GM12878 (cell line): ENCODE data around the gene PIGQ. TPM values are rescaled to one million over a fixed set of nuclear protein-coding genes. Genes with fewer than 3 reads are reported as not detected.

Source experiments
- ATAC-seq: fragments of 200-7000 bp; cut with Tn5 transposase; 3 replicates; pipeline ENCODE4 v1.9.1; 2020; ENCODE audit warnings: mild to moderate bottlenecking, moderate library complexity
- BruUV-seq: library from RNA; stranded (reverse); fragments of 400-500 nt; replicated peaks from 2 replicates; lab custom pipeline; 2021; lab: Mats Ljungman, UMichigan
- CTCF ChIA-PET: fragments of 300-600 bp; sonication (Branson Sonifier 250); formaldehyde crosslinking; extraction: SDS; loops from one replicate; lab custom pipeline; 2021; ENCODE audit warnings: inconsistent platforms; lab: Yijun Ruan, JAX
- POLR2A ChIA-PET: fragments of 350-600 bp; formaldehyde crosslinking; extraction: SDS; loops from one replicate; lab custom pipeline; 2021; ENCODE audit warnings: inconsistent platforms; lab: Charles Lee
- RAD21 ChIA-PET: fragments of 300-600 bp; sonication (Branson Sonifier 250); formaldehyde crosslinking; loops from one replicate; lab custom pipeline; 2023; ENCODE audit warnings: antibody characterized with exemption; ENCODE audit not compliant: unreplicated experiment; lab: Charles Lee
- SMC1A ChIA-PET: fragments of 300-600 bp; sonication (Branson Sonifier 250); formaldehyde crosslinking; loops from one replicate; lab custom pipeline; 2023; ENCODE audit not compliant: unreplicated experiment, uncharacterized antibody; lab: Charles Lee
- DNase-seq: peaks from one replicate; pipeline ENCODE4 v3.0.0-alpha.2; 2011; ENCODE audit warnings: low read depth, low spot score
- FAIRE-seq: peaks from 3 replicates; lab custom pipeline; 2011; peaks lifted over from hg19 to GRCh38; lab: Jason Lieb, UNC
- H2AFZ ChIP-seq: 2 replicates; pipeline ENCODE4 v1.6.0; 2011; ENCODE audit warnings: low read depth, low read length, control low read depth; ENCODE audit not compliant: control insufficient read depth
- H3K27ac ChIP-seq: 2 replicates; pipeline ENCODE4 v1.5.1; 2011; ENCODE audit warnings: control low read depth; ENCODE audit not compliant: control insufficient read depth, insufficient read depth
- H3K27me3 ChIP-seq, 2 experiments: replicated peaks in 1 of 2; 2 replicates each; pipeline versions ENCODE4 v1.6.0 to v1.6.1; 2011; ENCODE audit warnings: low read length in 1 of 2; ENCODE audit not compliant: control insufficient read depth in 2 of 2, insufficient read depth in 2 of 2
- H3K36me3 ChIP-seq, 2 experiments: 2 replicates each; pipeline ENCODE4 v1.5.1; 2011; ENCODE audit warnings: low read length in 1 of 2; ENCODE audit not compliant: control insufficient read depth in 2 of 2, insufficient read depth in 2 of 2
- H3K4me1 ChIP-seq: 2 replicates; pipeline ENCODE4 v1.6.1; 2011; ENCODE audit warnings: mild to moderate bottlenecking, low read length, moderate library complexity, mixed read lengths; ENCODE audit not compliant: control insufficient read depth, insufficient read depth
- H3K4me2 ChIP-seq: 2 replicates; pipeline ENCODE4 v1.6.0; 2011; ENCODE audit warnings: control low read depth; ENCODE audit not compliant: control insufficient read depth, insufficient read depth
- H3K4me3 ChIP-seq: fragments of 200-600 bp; sonication (generic); 2 replicates; pipeline ENCODE4 v1.5.1; 2016
- H3K79me2 ChIP-seq: 2 replicates; pipeline ENCODE4 v1.6.0; 2011; ENCODE audit warnings: low read length; ENCODE audit not compliant: control insufficient read depth, insufficient read depth
- H3K9ac ChIP-seq: 2 replicates; pipeline ENCODE4 v1.8.0; 2011; ENCODE audit warnings: low read length, control low read depth, mixed read lengths; ENCODE audit not compliant: control insufficient read depth, insufficient read depth
- H3K9me3 ChIP-seq: replicated peaks from 3 replicates; pipeline ENCODE4 v1.5.1; 2011; ENCODE audit warnings: mild to moderate bottlenecking, low read length; ENCODE audit not compliant: control insufficient read depth, insufficient read depth
- H4K20me1 ChIP-seq: 2 replicates; pipeline ENCODE4 v1.6.0; 2011; ENCODE audit not compliant: control insufficient read depth, insufficient read depth
- CHD1 ChIP-seq: IDR thresholded peaks from 2 replicates; pipeline ENCODE4 v1.6.1; 2012; ENCODE audit warnings: low read depth, low read length, improper control_type of control experiment
- FOS ChIP-seq: IDR thresholded peaks from 3 replicates; pipeline ENCODE4 v1.6.1; 2011; ENCODE audit warnings: borderline replicate concordance; ENCODE audit not compliant: insufficient read length; ENCODE audit errors: extremely low read depth
- HDGF ChIP-seq: fragments of 450-650 bp; IDR thresholded peaks from 2 replicates; pipeline ENCODE4 v1.6.1; 2016; ENCODE audit warnings: antibody characterized with exemption
- YY1 ChIP-seq: IDR thresholded peaks from 2 replicates; pipeline ENCODE4 v1.6.1; 2011; ENCODE audit warnings: low read depth, mild to moderate bottlenecking, low read length
- ZZZ3 ChIP-seq: IDR thresholded peaks from 2 replicates; pipeline ENCODE4 v1.6.1; 2011; ENCODE audit warnings: low read depth; ENCODE audit not compliant: control insufficient read depth, insufficient read length
- WGBS: methylation state at CpG from one replicate; pipeline ENCODE4 v1.1.6; 2016; ENCODE audit warnings: low lambda C conversion rate; ENCODE audit not compliant: insufficient replicate concordance, insufficient coverage; ENCODE audit errors: missing lambda C conversion rate; 5-methylcytosine and 5-hydroxymethylcytosine counted together
- in situ Hi-C: fragments of 300-500 bp; cut with MboI; formaldehyde crosslinking; loops from 9 replicates; pipeline ENCODE4 v1.14.3; 2018; ENCODE audit warnings: mixed read lengths
- intact Hi-C: fragments of 100-400 bp; cut with micrococcal nuclease; formaldehyde crosslinking; loops from one replicate; pipeline ENCODE4 v1.14.2; 2022; ENCODE audit not compliant: unreplicated experiment
- polyA plus RNA-seq, 11 experiments: library from polyadenylated mRNA; depleted of rRNA in 4 of 11; unstranded in 6 of 11; stranded (reverse) in 5 of 11; fragments of >200 nt; fragmentation: Nextera tagmentation in 4 of 11; fragmentation: Illumina TruSeq in 1 of 11; extraction: Ambion mirVana in 4 of 11; extraction: Trizol in 1 of 11; gene quantifications; 1 replicate in 1 of 11; 2 replicates in 10 of 11; pipeline versions ENCODE4 v1.2.1 to v1.2.3, GENCODE V29; 2011 to 2016; ENCODE audit warnings: inconsistent platforms in 2 of 11, missing spikeins in 2 of 11, low read depth in 1 of 11
- total RNA-seq, 4 experiments: library from RNA; depleted of rRNA in 3 of 4; stranded (reverse); fragments of >200 nt in 3 of 4; fragmentation: Illumina TruSeq in 1 of 4; extraction: Trizol in 1 of 4; gene quantifications; 2 replicates each; pipeline versions ENCODE4 v1.2.1 to v1.2.3, GENCODE V29; 2013 to 2021
- TF ChIP-seq, protein P1 (sequence below): fragments of 450-650 bp; IDR thresholded peaks from 2 replicates; pipeline ENCODE4 v1.6.1; 2016; ENCODE audit warnings: mild to moderate bottlenecking, moderate library complexity, borderline replicate concordance
- TF ChIP-seq, protein P2 (sequence below): IDR thresholded peaks from 2 replicates; pipeline ENCODE4 v1.6.1; 2011; ENCODE audit warnings: low read depth, low read length, improper control_type of control experiment, borderline replicate concordance
- TF ChIP-seq, protein P3 (sequence below): fragments of 450-650 bp; IDR thresholded peaks from 2 replicates; pipeline ENCODE4 v1.6.1; 2017; ENCODE audit warnings: antibody characterized with exemption, mild to moderate bottlenecking, moderate library complexity

The PIGQ gene
- total and polyA plus RNA-seq, 10 of the 15 experiments (the other 5 are each of a cell fraction or from before 2014, with no cell fraction given), result 1.8 to 31.3 (median 17.5) TPM; not detected in 1

DNA sequence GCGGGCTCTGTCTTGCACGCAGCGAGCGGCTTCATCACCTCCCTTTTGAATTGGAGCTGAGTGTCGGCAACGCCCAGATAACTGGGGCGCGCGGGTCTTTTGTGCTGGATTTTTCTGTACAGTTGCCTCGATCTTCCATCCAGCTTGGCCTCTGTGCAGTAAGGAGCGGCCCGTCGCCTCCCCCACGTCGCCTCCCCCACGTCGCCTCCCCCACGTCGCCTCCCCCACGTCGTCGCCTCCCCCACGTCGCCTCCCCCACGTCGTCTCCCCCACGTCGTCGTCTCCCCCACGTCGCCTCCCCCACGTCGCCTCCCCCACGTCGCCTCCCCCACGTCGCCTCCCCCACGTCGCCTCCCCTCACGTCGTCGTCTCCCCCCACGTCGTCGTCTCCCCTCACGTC, 25.3 kb upstream of the PIGQ start (continued):
- TF ChIP-seq, protein P1, sequence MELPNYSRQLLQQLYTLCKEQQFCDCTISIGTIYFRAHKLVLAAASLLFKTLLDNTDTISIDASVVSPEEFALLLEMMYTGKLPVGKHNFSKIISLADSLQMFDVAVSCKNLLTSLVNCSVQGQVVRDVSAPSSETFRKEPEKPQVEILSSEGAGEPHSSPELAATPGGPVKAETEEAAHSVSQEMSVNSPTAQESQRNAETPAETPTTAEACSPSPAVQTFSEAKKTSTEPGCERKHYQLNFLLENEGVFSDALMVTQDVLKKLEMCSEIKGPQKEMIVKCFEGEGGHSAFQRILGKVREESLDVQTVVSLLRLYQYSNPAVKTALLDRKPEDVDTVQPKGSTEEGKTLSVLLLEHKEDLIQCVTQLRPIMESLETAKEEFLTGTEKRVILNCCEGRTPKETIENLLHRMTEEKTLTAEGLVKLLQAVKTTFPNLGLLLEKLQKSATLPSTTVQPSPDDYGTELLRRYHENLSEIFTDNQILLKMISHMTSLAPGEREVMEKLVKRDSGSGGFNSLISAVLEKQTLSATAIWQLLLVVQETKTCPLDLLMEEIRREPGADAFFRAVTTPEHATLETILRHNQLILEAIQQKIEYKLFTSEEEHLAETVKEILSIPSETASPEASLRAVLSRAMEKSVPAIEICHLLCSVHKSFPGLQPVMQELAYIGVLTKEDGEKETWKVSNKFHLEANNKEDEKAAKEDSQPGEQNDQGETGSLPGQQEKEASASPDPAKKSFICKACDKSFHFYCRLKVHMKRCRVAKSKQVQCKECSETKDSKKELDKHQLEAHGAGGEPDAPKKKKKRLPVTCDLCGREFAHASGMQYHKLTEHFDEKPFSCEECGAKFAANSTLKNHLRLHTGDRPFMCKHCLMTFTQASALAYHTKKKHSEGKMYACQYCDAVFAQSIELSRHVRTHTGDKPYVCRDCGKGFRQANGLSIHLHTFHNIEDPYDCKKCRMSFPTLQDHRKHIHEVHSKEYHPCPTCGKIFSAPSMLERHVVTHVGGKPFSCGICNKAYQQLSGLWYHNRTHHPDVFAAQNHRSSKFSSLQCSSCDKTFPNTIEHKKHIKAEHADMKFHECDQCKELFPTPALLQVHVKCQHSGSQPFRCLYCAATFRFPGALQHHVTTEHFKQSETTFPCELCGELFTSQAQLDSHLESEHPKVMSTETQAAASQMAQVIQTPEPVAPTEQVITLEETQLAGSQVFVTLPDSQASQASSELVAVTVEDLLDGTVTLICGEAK, result no peak
- no peak for TF ChIP-seq YY1
- TF ChIP-seq HDGF, result no peak
- TF ChIP-seq, protein P2, sequence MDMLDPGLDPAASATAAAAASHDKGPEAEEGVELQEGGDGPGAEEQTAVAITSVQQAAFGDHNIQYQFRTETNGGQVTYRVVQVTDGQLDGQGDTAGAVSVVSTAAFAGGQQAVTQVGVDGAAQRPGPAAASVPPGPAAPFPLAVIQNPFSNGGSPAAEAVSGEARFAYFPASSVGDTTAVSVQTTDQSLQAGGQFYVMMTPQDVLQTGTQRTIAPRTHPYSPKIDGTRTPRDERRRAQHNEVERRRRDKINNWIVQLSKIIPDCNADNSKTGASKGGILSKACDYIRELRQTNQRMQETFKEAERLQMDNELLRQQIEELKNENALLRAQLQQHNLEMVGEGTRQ, result no peak
- no peak for TF ChIP-seq ZZZ3

DNA sequence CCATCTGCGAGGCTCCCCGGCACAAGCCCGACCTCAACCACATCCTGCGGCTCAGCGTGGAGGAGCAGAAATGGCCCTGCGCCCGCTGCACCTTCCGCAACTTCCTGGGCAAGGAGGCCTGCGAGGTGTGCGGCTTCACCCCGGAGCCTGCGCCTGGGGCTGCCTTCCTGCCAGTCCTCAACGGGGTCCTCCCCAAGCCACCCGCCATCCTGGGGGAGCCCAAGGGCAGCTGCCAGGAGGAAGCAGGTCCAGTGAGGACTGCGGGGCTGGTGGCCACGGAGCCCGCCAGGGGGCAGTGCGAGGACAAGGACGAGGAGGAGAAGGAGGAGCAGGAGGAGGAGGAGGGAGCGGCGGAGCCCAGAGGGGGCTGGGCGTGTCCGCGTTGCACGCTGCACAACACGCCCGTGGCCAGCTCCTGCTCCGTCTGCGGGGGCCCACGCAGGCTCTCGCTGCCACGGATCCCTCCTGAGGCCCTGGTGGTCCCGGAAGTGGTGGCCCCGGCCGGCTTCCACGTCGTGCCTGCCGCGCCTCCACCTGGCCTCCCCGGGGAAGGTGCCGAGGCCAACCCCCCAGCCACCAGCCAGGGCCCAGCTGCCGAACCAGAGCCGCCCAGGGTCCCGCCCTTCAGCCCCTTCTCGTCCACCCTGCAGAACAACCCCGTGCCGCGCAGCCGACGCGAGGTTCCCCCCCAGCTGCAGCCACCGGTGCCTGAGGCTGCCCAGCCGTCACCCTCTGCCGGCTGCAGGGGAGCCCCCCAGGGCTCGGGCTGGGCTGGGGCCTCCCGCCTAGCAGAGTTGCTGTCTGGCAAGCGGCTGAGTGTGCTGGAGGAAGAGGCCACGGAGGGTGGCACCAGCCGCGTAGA, 22.6 kb upstream of the PIGQ start:
- POLR2A ChIA-PET, result no interaction called here
- in situ Hi-C loops, result no loop called here
- RAD21 ChIA-PET, result no interaction called here
- H3K4me3 ChIP-seq, result no peak overlapping the region
- H3K9me3 ChIP-seq, result no peaks in the 10 kb centered on the region
- no TSS peak for BruUV-seq
- H3K79me2 ChIP-seq, result no peaks in the 10 kb centered on the region
- H3K36me3 ChIP-seq, result peaks cover 0 to 16% of the 10 kb centered on the region in 2 experiments; a peak in 2 of 4 replicates
- WGBS, result 97% methylated on average over 56 of the region's 60 CpGs
- TF ChIP-seq CHD1 (no peak), FOS (no peak)
- TF ChIP-seq, protein P3, sequence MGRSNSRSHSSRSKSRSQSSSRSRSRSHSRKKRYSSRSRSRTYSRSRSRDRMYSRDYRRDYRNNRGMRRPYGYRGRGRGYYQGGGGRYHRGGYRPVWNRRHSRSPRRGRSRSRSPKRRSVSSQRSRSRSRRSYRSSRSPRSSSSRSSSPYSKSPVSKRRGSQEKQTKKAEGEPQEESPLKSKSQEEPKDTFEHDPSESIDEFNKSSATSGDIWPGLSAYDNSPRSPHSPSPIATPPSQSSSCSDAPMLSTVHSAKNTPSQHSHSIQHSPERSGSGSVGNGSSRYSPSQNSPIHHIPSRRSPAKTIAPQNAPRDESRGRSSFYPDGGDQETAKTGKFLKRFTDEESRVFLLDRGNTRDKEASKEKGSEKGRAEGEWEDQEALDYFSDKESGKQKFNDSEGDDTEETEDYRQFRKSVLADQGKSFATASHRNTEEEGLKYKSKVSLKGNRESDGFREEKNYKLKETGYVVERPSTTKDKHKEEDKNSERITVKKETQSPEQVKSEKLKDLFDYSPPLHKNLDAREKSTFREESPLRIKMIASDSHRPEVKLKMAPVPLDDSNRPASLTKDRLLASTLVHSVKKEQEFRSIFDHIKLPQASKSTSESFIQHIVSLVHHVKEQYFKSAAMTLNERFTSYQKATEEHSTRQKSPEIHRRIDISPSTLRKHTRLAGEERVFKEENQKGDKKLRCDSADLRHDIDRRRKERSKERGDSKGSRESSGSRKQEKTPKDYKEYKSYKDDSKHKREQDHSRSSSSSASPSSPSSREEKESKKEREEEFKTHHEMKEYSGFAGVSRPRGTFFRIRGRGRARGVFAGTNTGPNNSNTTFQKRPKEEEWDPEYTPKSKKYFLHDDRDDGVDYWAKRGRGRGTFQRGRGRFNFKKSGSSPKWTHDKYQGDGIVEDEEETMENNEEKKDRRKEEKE, result no peak
- ATAC-seq, result no peak
- SMC1A ChIA-PET, result no interaction called here
- CTCF ChIA-PET, result no interaction called here
- no peak overlapping the region for H3K27ac ChIP-seq
- intact Hi-C loops, result no loop called here
- FAIRE-seq, result no peak
- H2AFZ ChIP-seq, result no peak overlapping the region
- H3K4me2 ChIP-seq, result no peak overlapping the region
- H3K4me1 ChIP-seq, result no peaks in the 10 kb centered on the region
- DNase-seq, result no peak
- H4K20me1 ChIP-seq, result no peaks in the 10 kb centered on the region
- H3K27me3 ChIP-seq, result no peaks in the 10 kb centered on the region
- H3K9ac ChIP-seq, result no peak overlapping the region
